Stimulated activated CD8-positive, alpha-beta memory T cell treated with anti-CD3 and anti-CD28 coated beads, Interleukin-2, amount 100 ng/mL, for 48 hours (primary cell): Measurements from ENCODE around the gene DTNB.

ENCODE experiments used
- DNase-seq, 2 donors: peaks; one replicate each; pipeline ENCODE4 v3.0.0-alpha.2; 2020; ENCODE audit warnings: low read depth in 2 of 2

Gene DTNB

DNA sequence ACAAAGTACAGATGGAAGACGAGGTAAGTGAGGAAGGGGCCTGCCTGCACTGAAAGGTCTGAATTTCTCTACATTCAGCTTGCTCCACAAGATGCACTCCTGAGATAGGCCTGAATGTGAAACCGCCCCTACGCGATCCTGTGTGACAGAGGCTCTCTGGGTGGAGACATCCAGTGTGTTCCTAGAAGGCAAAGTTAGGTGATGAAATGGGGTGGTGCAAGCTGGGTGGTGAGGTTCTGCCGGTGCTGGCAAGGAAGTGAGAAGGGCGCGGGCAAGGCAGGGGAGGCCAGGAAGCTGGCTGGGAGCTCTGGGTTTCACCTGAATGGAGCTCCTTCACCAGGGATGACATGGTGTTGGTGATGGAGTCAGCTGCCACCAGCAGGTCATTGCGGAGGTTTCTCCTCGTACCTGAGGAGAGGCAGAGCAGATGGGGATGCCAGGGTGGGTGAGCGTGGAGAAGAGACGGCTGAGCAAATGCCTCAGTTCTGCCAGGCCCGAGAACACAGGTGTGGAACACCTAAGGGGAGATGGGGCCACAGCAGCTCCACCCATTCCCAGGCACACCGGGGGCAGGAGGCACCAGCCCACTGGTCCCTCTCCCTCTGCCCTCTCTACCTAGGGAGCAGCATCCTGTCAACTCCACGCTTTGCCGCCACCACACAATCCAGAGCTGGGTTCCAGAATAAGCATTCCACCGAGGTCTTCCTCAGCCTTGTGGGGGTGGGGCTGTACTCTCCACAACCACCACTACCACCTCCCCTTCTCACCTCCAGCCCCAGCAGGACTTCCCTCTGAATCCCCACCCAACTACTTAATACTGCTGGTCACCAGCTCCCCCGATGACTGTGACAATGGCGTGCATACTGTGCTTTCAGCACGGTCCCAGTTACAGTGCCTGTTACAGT, 286.2 kb downstream of the DTNB start:
- no peak for DNase-seq

DNA sequence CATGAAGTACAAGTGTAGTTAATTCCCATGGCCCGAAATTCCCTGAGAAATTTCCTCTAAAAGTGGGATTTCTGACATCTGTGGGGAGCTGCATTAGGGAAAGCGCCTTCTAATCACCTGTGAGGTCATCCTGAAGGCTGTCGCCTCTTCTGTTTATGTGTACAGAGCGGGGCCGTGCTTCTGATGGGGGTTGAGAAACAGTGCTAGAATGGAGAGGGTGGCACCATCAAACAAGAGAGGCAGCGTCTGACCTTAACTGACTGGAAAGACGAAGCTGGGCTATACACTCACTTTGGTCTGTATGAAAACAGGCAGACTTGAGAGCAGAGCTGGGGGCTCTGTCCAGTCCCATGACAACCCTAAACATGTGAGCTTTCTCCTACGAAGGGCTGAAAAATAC, 287.5 kb downstream of the DTNB start:
- no peak for DNase-seq

DNA sequence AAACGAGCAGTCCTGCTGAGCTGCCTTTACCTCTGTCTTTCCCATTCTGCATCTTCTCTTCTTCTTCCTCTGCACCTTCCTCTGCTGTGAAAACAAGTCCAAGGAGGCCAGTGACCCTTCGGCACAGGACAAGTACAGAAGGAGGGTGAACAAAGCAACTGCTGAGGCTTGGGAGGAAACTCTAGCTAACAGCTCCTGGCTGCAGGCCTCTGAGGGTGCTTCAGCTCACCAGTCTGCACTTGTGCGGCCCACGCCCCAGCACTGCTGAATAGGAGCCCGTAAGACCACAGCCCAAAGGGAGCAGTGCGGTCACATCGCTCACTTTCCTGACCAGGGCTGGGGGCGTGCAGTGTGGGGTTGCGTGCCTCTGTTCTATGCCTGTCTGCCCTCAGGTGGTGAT, 289.6 kb downstream of the DTNB start:
- DNase-seq = no peak

DNA sequence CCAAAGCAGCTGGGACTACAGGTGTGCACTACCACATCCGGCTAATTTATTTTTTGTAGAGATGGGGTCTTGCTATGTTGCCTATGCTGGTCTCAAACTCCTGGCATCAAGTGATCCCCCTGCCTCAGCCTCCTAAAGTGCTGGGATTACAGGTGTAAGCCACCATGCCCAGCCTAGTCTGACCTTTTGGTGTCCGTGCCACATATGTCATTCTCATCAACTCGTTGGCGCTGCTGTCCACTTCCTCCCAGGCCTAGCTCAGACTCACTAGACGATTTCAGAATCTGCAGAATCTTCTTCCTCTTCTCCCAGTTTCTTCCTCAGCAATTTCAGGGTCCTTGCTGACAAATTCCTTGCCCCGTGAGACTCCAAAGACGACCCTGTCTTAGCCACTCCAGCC, 291.9 kb downstream of the DTNB start:
- DNase-seq = no peak

DNA sequence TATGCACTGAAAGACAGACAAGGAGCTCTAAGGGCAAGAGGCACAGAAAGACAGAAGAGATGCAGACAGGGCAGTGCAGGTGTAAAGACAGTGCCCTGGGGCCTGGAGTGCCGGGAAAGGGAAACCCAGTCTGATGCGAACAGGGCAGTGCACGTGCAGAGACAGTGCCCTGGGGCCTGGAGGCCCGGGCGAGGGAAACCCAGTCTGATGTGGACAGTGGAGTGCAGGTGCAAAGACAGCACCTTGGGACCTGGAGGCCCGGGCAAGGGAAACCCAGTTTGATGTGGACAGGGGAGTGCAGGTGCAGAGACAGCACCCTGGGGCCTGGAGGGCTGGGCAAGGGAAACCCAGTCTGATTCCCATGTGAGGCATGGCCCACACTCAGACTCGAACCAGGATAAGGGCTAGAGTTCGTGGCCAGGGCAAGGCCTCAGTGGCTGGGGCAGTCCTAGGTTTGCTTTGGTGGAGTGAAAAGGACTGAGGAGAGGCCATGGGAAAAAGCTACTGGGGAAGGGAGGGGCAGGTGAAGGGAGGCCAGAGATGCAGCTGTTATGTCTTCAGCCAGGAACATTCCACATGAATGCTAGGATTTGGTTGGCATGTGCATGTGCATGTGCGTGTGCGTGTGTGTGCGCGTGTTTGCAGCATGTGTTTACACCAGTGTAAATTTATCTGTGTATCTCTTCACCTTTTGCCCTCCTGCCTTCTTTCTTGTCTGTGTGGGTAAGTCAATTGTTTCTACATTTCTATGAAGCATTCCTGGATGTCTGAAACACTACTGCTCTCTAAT, 292.6 kb downstream of the DTNB start:
- no peak for DNase-seq

DNA sequence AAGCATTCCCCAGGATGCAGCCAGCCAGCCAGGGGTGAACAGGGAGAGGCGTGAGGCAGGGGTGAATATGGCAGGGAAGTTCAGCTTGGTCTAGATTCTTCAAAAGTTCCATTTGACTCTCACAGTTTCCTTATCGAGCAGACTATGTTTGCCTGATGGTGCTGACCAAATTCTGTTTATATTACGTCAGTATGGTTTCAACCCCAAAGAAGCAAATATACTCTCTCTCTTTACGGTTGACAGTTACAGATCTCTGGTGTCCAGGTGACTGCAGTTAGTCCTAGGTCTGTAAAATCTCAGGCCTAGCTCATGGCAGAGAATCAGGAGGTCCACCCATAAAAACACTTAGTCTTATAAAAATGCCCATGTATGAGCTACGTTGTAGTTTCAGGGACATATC, 293.4 kb downstream of the DTNB start:
- no peak for DNase-seq

DNA sequence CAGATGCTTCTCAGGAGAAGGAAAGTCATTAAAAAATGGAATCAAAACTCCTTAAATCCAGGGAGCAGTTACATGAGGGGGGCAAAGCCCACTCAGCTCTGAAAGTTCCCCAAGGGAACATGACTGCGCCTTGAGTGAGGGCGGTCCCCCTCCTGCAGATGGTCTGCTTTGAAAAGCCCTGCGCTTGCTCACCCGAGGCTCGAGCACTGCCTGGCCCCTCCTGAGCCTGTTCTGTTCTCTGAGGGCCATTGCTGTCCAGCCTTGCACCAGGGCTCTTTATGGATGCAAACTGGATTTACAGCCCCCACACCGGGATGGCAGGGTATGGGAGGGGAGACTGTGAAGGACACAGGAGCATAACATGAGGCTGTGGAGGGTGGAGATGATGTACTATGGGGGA, 293.8 kb downstream of the DTNB start:
- DNase-seq = no peak

DNA sequence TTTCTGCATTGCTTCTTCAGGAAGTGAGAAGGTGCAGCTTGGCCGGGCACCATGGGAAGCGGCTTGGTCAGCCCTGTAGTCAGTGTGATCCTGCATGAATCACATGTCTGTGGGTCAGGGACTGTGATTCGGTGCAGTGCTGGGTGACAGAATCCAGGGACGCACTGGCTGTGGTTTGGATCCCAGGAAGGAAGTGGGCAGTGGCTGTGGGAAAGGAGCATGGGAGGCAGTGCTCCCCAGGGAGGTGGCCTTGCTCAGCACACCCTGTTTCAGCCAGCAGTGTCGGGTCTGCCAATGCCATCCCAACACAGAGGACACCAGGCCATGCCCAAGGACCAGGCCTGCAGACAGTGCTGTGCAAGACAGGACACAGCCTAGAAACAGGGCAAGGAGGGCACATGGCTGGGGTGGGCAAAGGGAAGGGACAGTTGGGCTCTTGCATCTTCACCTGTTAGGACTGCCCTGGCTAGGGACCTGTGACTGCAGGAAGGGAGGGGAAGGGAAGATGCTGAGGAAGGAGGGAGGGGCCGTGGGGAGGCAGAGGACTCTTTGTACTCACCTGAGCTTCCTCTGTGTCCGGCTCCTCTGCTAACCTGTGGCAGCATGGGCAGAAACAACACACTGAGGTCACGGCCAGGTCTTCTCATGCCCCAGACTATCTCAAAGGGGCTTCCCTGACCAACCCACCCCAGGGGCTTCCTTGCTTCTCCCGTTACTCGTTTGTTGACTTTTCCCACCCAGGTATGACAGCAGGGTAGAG, 294.5 kb downstream of the DTNB start:
- no peak for DNase-seq

DNA sequence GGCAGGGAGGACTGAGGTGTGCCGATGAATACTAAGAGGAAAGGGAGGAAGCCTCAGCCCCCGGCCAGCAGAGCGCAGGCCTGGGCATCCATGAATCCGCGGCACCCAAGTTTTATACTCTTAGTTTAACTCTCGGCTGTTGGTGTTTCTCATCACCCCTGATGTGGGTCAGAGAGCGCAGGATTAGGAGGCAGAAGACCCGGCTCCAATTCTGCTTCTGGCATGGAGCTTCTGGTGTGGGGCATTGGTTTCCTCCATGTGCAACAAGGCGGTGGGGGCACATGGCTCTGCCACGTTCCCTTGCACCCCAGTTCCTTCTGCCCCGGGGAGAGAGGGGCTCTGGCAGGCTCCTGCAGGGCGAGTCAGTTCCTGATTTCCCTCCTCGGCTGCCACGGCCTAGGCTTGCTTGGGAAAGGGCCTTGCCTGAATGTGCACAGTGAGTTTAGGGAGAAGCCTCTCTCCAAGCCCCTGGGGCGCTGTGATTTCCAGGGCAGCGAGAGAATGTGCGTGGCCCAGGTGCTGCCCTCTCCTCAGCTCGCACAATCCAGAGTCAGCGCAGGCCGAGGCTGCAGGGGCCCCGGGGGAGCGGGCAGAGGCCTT, 295.5 kb downstream of the DTNB start:
- DNase-seq = no peak

DNA sequence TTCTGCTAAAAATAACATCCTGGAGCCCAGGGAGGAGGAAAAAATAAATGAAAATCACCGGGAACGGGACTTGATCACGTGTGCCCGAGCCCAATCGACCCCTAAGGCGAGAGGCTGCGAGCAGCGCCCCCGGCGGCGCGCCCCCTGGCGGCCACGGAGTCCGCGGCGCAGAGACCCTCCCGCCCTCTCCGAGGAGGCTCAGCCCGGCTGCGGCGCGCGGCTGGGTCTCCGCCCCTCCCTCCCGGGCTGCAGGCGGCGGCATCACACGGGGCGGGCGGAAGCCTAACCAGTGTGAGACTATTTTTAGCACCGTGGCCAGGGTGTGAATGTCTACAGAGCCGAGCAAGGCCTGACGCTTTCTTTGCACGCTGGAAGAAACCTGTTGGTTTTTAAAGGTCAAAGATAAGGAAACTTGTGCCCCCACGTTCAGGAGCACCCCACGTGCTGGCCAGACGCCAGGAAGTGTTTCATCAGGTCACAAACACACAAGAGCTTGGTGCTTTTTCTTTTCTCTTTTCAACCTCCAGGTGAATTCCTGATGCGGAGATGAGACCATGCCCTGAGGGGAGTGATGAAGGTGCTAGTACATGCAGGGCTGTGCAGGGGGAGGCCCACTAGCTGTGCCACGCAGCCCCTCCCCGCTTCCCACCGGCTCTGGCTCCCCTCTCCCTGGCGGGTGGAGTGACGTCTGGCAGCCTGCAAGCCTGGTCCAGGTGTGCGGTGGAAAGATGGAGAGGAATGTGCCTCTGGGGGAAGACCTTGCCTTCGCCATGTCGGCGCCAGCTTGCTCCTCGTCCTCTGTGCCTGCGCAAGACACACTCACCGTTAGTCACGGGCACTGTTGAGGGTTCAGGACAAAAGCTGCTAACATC, 296.4 kb downstream of the DTNB start:
- DNase-seq = peak; percentile 89 to 93

DNA sequence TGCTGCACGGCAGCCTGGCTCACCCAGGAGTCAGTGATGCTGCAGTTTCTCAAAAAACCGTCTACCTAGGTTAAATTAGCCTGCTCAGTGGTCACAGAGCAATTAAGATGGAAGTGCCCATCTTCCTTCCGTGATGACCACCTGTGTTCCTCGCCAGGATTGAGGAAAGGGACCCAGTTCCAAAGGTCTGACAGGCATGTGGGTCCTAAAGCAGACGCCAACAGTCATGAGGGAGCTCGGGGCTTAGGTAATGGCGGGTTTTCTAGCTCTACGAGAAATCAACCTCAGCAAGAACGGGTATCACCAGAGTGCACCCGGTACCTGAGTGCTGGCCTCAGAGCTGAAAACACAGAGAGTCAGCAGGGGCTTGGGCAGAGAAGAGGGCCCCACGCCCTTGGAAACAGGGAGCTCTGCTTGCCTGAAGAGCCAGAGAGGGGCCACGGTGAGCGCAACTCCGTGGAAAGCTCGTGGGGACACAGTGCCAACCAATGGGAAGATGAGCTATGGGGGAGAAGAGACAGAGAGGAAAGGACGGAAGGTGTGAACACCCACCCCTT, 297.3 kb downstream of the DTNB start:
- DNase-seq = no peak

DNA sequence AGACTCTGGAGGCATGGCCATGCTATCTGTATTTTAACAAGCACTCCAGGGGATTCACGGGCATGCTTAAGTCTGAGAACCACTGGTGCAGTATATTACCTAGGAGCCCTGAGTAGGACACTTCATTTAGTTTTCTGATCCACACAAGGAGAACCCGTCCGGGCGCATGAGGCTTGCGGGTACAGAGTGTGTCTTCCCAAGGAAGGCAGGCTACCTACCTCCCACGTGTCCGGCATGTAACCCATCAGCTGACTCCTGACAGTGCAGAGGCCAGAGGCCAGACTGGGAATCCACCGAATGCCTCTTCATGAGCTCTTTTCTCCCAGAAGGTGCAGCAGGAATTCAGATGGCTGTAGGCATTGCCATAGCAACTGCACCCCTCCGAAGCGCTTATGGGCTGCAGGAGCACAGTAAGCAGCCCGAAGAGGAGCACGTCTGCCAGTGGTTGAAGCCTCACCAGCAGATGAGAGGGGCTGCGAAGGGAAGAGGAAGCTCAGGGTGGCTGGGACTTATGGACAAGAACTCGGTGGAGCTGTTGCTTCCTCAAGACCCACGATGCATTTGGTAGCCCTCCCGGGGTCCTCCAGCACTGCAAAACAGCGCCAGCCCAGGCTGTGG, 297.9 kb downstream of the DTNB start:
- DNase-seq = no peak

DNA sequence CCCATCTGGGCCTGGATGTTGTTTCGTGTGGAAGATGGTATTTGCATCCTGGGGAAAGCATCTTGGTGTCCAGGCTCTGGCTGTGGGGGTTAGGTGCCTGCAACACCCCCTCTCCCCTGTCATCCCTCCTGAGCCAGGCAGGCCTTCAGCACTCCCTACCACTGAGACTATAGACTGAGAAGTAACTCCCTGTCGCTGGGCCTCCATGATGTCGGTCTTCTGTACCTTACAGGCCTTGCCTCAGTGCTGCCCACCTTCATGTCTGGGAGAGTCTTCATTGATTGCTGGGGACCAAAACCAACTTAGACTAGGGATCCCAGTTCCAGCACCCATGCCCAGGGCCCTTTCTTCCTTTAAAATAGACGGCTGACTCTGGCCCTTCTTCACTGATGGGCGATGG, 298.6 kb downstream of the DTNB start:
- no peak for DNase-seq

DNA sequence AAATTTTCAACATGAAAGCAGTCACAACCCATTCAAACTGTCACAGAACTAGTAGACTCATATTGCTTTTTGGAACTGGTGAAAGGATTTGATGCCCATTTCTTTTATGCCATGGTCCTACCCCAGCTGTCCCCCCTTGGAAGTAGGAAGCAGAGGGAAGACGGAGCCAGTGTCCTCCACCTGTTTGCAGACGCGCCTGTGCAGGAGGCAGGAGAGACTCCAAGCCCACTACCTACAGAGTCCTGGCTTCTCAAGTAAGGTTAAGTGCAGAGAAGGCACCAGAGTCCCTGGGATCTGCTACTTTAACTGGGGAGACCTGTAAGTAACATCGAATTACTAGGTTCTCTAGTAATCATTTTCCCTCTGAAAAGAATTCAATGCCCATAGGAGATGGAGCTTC, 299.0 kb downstream of the DTNB start:
- no peak for DNase-seq

DNA sequence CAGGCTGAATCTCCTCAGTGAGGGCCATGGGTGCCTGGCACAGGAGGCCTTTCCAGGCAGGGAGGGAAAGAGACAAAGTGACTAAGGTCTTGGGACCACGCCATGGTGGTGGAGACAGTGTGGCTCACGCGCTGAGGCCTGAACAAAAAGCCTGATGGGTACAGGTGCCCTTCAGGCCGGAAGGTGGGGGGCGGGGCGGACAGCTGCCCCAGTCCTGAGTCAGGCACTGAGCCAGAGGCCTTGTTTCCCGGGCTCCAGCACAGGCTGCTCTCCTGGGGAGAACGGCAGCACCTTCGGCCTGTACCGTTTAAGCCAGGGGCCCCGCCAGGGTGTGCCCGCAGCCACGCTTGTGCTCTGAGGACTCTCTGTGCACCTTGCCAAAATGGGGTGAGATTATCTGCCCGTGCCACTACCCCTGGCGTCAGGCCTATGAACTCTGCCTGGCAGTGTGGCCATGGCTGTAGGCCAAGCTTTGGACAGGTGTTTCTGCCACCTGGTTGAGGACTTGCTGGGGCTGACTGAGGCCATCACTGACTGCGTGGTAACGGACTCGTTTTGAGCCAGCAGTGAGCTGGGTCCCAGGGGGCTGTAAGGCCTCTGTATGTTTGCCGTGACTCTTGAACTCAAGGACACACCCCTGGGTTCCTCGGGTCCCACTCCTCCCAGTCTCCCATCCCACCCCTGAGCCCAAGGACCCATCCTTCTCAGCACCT, 300.0 kb downstream of the DTNB start:
- DNase-seq = no peak

DNA sequence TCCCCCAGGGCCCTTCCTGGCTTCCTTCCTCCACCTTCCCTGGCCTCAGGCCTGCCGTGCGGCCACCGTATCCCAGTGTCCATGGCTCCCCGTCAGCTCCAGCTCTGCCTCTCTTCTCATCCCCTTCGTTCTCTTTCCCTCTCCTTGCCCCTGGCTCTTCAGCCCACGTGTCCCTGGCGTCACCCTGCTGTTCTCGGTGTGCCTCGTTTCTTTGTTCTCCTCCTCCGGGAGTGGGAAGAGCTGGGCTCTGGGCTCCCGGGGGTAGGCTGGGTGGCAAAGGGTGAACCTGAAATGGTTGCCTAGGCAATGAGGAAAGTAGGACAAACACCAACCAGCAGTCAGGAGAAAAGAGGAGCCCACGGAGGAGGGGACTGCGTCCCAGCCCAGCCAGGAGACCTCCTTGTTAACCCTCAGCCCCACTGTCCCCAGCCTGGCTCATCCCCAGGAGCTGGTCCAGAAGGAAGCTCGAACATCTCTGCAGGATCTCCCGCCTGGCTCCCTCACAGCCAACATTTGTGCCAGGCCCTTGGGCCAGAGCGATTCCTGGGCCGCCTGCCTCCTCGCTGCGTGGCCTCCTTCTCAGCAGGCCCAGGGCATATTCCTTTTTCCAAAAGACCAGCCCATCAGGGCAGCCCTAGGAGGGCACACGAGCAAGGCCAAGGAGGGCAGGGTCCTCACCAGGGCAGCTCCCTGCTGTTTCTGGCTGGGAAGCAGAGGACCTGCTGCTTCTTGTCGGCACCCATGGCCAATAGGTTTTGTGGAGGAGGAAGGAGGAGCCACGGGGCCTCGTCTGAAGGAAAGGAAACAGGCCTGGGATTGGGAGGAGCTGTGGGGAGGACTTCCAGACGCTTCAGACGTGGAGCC, 300.7 kb downstream of the DTNB start:
- no peak for DNase-seq

DNA sequence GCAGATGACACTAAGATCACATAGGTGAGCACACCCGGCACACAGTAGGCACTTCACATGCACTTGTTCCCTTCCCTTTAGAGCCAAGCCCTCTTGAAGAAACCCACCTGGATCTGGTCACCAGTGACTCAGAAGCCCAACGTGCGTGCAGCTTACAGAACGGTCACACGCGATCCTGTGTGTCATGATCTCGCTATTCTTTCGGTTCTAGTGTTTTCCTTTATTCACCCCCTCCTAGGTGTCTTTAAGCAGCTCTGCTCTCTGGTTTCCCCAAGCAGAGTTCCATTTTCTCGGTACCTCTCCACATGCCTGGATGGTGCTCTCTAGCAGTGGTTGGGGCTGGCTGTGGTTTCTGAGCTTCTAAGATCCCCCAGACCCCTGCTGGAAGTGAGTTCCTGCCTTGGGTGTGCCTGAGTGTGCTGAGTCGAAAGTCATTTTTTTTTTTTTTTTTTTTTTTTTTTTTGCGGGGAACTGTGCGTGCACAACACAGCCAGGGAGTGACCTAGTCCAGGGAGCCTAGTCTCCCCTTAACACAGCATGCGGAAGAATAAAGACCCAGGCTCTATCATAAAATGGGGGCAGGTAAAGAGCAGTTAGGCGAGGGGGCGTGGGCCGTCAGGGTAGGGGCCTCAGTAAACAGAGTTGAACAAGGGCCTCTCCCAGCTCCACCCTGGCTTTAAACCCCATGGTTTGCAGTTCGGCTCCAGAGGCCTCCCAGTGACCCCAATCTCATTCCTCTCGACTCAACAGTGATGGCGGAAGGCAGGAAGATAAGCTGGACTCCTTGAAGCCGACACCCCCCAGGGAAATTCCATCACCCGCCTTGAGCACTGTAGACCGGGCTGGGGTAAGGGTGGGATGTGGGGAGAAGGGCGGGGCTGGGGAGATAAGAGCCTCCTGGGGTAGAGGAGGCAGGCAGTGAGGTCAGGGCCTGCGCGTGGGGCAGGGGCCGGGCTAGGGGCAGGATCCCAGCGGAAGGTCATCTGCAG, 301.8 kb downstream of the DTNB start:
- no peak for DNase-seq
